ENCODE measurements around the gene ZCCHC4.
"Not testable (repeated sequence)": the region's sequence is repeated elsewhere in the genome, so short reads cannot be mapped to it uniquely, and the experiment has no call there.

GRCh38 chr4:25372549-25372948, 60.0 kb downstream of the ZCCHC4 start:
- not testable (repeated sequence) for TF ChIP-seq CTCF, POLR2A (IDR thresholded peaks at IDR 0.05)
